ENCODE measurements around the gene KCTD16.
A peak's percentile ranks its signal among the peaks of the same experiment; 100 is the strongest.

KCTD16 gene

GRCh38 chr5:144166696-144167095 is 4.0 kb upstream of the KCTD16 start:
- H3K4me3 ChIP-seq (ENCODE audit: low read length, poor library complexity, severe bottlenecking): peak overlapping the region; percentile 34
- peak overlapping the region; percentile 95 for H3K4me2 ChIP-seq (ENCODE audit: low read depth, low read length, poor library complexity, severe bottlenecking)
- no peaks in the 10 kb centered on the region for H3K9me2 ChIP-seq (replicated peaks; ENCODE audit: low read depth, low read length)
- no peaks in the 10 kb centered on the region for H3K27me3 ChIP-seq (ENCODE audit: insufficient read depth, low read length, poor library complexity, severe bottlenecking)
- no peak overlapping the region for H3K9ac ChIP-seq (ENCODE audit: low read depth, low read length, poor library complexity, severe bottlenecking)
- no peak overlapping the region for H2AFZ ChIP-seq (ENCODE audit: low read length)
- no peak for TF ChIP-seq EZH2phosphoT487 (IDR thresholded peaks at IDR 0.05; ENCODE audit: borderline replicate concordance)
- no peak for TF ChIP-seq CTCF (conservative IDR thresholded peaks at IDR 0.05; ENCODE audit: low read length)
- peaks cover 38% of the 10 kb centered on the region for H3K79me2 ChIP-seq (ENCODE audit: insufficient read depth, low read length)
- H3F3A ChIP-seq (ENCODE audit: low read depth): no peaks in the 10 kb centered on the region
- peaks cover 26% of the 10 kb centered on the region for H4K20me1 ChIP-seq (ENCODE audit: insufficient read depth, low read length, poor library complexity, severe bottlenecking)
- H3K36me3 ChIP-seq (ENCODE audit: insufficient read depth, low read length): peaks cover 34% of the 10 kb centered on the region; the same call in 1 of the 2 replicates
- H3K9me3 ChIP-seq (ENCODE audit: insufficient read depth, low read depth, low read length): no peaks in the 10 kb centered on the region
- H3K4me1 ChIP-seq (ENCODE audit: insufficient read depth, low read length, poor library complexity, severe bottlenecking): peaks cover 45% of the 10 kb centered on the region

- Histone ChIP-seq H3K9ac (ENCODE audit: low read depth, low read length, poor library complexity, severe bottlenecking) (peak overlapping the region; percentile 81), H3K4me2 (ENCODE audit: low read depth, low read length, poor library complexity, severe bottlenecking) (peak overlapping the region; percentile 95), H2AFZ (ENCODE audit: low read length) (no peak overlapping the region), H3K36me3 (ENCODE audit: insufficient read depth, low read length) (peaks cover 21% of the 10 kb centered on the region; the same call in 1 of the 2 replicates), H3F3A (ENCODE audit: low read depth) (no peaks in the 10 kb centered on the region), H3K4me3 (ENCODE audit: low read length, poor library complexity, severe bottlenecking) (peak overlapping the region; percentile 87), H3K27me3 (ENCODE audit: insufficient read depth, low read length, poor library complexity, severe bottlenecking) (no peaks in the 10 kb centered on the region), H3K79me2 (ENCODE audit: insufficient read depth, low read length) (peaks cover 38% of the 10 kb centered on the region), H3K9me3 (ENCODE audit: insufficient read depth, low read depth, low read length) (no peaks in the 10 kb centered on the region), H3K9me2 (replicated peaks; ENCODE audit: low read depth, low read length) (no peaks in the 10 kb centered on the region), H3K4me1 (ENCODE audit: insufficient read depth, low read length, poor library complexity, severe bottlenecking) (peaks cover 45% of the 10 kb centered on the region), H4K20me1 (ENCODE audit: insufficient read depth, low read length, poor library complexity, severe bottlenecking) (peaks cover 26% of the 10 kb centered on the region)
- no peak for TF ChIP-seq CTCF (conservative IDR thresholded peaks at IDR 0.05; ENCODE audit: low read length)
- no peak for TF ChIP-seq EZH2phosphoT487 (IDR thresholded peaks at IDR 0.05; ENCODE audit: borderline replicate concordance)
Measured at GRCh38 chr5:144167998-144168397, 2.7 kb upstream of the KCTD16 start.

- Histone ChIP-seq H3K79me2 (ENCODE audit: insufficient read depth, low read length) (peaks cover 38% of the 10 kb centered on the region), H3K27me3 (ENCODE audit: insufficient read depth, low read length, poor library complexity, severe bottlenecking) (no peaks in the 10 kb centered on the region), H3F3A (ENCODE audit: low read depth) (no peaks in the 10 kb centered on the region), H3K4me2 (ENCODE audit: low read depth, low read length, poor library complexity, severe bottlenecking) (peak overlapping the region; percentile 95), H3K9ac (ENCODE audit: low read depth, low read length, poor library complexity, severe bottlenecking) (peak overlapping the region; percentile 81), H3K36me3 (ENCODE audit: insufficient read depth, low read length) (peaks cover 5% of the 10 kb centered on the region; the same call in 1 of the 2 replicates), H3K9me3 (ENCODE audit: insufficient read depth, low read depth, low read length) (no peaks in the 10 kb centered on the region), H4K20me1 (ENCODE audit: insufficient read depth, low read length, poor library complexity, severe bottlenecking) (peaks cover 26% of the 10 kb centered on the region), H3K9me2 (replicated peaks; ENCODE audit: low read depth, low read length) (no peaks in the 10 kb centered on the region), H3K4me3 (ENCODE audit: low read length, poor library complexity, severe bottlenecking) (peak overlapping the region; percentile 87), H2AFZ (ENCODE audit: low read length) (peak overlapping the region; percentile 89), H3K4me1 (ENCODE audit: insufficient read depth, low read length, poor library complexity, severe bottlenecking) (peaks cover 45% of the 10 kb centered on the region)
- TF ChIP-seq EZH2phosphoT487 (IDR thresholded peaks at IDR 0.05; ENCODE audit: borderline replicate concordance): no peak
- TF ChIP-seq CTCF (conservative IDR thresholded peaks at IDR 0.05; ENCODE audit: low read length): no peak
Measured at GRCh38 chr5:144169904-144170275, 783 bp upstream of the KCTD16 start.

All from Loucy (cell line).